Measurements from ENCODE around the gene KREMEN2.

The KREMEN2 gene

DNA sequence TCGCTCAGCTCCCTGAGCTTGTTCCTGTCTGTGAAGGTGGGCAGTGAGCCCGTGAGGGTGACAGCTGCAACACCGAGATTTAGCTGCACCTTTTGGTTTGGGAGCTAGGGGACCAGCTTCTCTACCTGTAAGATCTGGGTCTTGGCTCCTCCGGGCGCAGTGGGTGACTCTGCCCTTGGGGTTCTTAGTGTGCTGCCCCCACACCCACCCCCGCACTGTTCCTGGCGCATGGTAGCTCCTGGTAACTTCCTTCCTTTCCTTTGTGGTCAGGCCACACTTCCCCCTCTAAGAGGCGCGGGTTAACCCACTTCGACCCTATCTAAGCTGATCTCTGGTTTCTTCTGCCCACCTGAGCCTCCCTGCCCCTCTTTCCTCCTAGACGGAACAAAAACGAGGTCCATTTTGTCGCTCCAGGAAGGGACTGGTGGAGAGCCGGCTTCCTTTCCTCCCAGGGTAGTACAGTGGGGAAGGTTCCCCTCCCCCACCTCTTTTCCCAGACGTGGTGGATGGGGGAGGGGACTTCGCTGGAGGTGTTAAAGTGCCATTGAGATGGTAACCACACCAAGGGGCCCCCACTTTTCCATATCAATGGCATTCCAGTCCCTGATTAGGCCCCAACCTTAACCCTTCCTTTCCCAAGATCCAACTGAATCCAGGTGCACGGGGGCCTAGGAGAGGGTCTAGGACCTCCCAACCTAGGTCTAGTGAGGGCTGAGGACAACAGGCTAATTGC, 44.0 kb downstream of the KREMEN2 start:
- DNase-seq = no peak

DNA sequence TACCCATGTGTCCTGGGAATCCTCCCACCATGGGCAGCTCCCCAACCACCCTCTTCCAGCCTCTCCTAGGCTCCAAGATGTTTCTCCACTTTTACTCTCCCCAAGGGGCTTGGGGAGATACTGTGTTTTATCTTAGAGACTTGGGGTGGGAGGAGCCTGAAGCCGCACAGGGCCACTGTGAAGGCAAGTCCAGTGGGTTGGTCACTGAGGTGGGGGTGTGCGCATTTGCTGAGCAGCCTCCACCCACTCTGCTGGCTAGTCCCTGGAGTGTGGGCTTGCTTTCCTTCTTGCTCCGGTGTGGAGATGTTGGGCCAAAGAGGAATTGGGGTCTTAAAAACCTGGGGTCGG, 44.6 kb downstream of the KREMEN2 start:
- no peak for DNase-seq

DNA sequence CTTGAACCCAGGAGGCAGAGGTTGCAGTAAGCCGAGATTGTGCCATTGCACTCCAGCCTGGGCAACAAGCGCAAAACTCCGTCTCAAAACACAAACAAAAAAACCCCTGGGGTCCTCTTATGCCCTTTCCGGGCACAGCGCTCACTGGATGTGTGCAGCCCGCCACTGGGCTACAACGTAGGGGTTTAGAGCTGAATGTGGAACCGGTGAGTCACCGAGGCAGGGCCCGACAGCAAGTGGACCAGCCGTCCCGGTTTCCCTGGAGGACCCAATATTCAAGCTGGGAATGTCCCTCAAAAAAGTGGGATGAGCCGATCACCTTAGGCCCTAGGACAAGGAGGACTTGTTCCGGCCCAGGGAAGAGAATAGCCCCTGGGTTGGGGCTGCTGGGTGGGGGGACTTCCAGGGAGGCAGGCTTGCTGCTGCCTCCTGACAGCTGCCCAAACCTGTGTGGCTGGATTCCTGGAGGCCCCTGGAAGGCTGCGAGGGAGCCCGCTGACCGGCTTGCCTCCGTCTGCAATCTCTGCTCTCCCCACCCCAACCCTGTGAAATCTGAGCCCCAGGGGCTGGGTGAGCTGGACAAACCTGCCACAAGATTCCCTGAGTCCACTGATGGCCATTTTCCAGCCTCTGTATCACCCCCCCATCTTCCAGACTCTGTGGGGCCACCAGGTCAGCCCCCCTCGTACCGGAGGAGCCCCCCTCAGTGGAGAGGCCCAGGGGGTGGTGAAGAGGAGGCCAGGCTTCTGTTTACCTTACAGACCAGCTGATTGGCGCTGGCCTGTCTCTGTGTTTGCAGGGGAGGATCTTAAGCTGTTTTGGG, 45.7 kb downstream of the KREMEN2 start:
- no peak for DNase-seq

DNA sequence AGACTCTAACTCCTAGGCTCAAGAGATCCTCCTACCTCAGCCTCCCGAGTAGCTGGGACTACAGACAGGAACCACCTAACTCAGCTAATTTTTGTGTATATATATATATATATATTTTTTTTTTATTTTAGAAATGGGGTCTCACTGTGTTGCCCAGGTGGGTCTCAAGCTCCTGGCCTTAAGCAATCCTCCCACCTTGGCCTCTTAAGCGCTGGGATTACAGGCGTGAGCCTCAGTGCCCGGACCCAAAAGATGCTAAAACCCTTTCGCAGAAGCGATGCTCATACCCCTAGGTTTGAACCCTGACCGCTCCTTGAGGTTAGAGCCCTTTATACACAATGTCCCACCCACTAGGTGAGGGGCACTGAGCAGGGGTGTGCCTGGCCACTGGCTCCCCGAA, 46.4 kb downstream of the KREMEN2 start:
- DNase-seq = no peak

DNA sequence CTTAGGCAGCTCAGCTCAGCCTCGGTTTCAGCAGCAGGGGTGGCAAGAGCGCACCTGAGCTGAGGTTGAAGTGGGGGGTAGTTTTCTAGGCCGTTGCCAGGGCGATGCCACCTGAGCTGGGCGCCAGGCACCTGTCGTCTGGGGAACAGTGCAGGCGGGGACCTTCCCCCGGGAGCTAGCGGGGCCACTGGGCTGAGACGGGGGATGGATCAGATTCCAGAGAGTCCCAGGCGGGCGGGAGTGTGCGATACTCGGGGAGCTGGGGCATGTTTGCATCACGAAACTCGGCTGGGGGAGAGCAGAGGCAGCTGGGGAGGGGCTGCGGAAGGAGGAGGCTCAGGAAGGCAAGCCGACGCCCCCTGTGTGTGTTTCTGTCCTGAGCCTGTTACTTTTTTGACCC, 48.2 kb downstream of the KREMEN2 start:
- DNase-seq = no peak

DNA sequence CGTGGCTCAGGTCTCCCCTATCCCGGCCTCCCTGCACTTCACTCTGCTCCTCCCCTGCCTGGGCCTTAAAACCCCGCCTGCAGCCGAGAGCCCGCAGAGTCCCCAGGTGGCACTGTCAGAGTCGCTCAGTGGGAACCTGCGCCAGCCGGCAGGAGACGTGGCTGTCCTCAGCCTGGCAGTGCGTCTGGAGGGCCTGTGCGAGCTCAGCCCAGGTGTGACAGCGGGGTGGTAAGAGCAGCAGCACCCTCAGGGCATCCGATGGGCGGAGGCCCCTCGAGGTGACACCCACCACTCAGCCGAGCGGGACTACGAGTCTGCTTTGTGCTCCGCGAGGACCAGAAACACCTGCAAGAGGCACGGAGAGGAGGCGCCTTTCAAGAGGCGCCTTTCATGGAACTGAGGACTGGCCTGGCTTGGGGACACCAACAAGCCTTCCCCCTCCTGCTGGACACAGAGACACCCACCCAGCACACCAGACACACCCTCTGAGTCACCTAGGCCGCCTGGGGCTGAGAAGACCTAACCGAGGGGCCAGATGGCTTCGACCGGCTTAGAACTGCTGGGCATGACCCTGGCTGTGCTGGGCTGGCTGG, 48.8 kb downstream of the KREMEN2 start, which contains the start of gene CLDN9:
CLDN9 (plus strand) TSS at position 96 of the 593 bp plus-strand sequence; CDS start at position 536, 440 bp downstream.
- DNase-seq = no peak

DNA sequence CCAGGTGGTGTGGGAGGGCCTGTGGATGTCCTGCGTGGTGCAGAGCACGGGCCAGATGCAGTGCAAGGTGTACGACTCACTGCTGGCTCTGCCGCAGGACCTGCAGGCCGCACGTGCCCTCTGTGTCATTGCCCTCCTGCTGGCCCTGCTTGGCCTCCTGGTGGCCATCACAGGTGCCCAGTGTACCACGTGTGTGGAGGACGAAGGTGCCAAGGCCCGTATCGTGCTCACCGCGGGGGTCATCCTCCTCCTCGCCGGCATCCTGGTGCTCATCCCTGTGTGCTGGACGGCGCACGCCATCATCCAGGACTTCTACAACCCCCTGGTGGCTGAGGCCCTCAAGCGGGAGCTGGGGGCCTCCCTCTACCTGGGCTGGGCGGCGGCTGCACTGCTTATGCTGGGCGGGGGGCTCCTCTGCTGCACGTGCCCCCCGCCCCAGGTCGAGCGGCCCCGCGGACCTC, 49.4 kb downstream of the KREMEN2 start:
- no peak for DNase-seq

DNA sequence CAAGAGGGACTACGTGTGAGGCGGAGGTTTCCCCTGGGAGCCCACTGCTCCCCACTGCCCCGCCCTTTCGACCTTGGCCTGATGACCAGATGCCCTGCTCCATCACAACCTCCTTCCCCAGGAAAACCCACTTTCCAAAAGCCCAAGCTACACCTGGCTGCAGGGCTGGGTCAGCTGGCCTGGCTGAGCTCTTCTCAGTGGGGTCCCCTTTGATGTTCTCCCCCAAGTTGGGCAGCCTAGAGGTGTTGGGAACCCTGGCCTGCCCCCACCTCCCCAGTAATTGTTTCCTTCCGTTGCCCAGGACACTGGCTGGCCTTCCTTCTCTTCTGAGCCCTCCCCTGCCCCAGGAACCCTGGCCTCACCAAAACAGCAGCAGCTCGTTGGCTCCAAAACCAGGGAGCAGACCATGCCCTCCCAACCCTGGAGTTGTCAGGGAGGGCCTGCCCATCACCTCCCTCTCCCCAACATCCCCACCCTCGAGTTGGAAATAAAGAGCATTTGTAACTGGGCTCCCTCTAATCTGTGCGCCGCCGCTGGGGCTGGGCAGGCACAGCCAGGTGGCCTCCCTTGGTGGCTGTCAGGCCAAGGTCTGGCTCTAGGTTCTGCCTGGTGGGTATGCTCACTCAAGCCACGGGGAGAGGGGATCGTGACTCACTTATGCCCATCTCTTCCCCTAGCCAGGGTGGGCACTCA, 50.1 kb downstream of the KREMEN2 start:
- no peak for DNase-seq

DNA sequence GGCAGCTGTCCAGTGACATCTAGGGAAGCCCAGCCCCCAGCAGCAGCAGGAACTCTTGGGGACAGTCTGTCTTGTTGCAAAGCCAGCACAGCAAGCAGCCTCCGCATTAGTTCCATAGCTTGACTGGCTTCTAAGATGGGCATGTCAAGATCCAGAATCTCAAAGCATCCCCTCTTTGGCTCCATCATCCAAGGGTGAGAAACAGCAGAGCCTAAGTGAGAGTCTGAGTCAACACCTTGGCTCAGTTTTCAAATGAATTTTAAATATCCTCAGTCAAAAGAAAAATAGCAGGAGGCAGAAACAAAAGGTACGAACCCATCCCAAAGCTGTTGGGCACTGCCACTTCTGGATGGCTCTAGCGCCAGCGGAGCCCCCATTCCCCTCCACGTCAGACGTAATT, 50.9 kb downstream of the KREMEN2 start:
- no peak for DNase-seq

DNA sequence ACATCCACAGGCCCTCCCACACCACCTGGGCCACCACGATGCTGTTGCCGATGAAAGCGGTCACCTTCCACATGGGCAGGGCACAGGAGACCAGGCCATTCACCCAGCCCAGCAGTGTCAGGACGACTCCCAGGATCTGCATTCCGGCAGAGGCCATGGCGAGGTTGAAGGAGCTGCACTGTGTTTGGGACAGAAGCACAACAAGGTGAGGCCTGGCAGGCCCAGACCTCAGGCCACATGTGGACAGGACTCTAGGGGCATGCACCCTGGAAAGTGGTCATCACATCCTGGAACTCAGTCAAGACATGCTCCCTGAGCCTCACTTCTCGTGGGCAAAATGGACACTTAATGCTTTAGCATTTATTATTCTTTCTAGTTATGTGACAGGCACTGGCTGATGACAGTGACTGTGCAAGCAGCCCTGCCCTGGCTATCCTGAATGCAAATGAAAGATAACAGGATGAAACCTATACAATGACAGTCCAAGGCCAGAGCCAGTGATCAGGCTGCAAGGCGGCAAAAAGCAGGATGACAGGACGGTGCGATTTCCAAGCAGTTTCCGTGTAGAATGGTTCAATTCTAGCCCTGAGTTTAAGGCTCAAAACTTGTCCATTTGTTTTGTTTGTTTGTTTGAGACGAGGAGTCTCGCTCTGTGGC, 51.9 kb downstream of the KREMEN2 start:
- no peak for DNase-seq

DNA sequence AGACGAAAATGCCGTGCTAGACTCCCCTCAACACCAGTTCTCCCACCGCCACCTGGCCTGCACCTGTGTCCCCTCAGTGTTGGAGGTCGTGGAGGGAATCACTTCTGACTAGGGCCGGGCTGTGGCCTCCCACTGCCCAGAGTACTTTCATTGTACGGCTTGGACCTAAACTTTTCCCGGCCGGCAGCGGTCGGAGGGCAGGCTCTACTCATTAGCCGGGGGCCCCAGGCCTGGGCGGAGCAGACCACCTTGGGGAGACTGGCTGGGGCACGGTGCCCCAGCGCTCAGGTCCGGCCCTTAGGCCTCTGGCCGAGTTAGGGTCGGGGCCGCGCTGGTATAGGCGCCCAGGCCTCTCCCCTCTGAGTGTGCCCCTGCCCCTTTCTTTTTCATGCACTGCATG, 53.3 kb downstream of the KREMEN2 start:
- no peak for DNase-seq
